NCI-H128 (cell line): ENCODE results near the gene NEURL1B.
A peak's percentile ranks its signal among the peaks of the same experiment; 100 is the strongest.

ENCODE experiments used
- DNase-seq: peaks from one replicate; lab custom pipeline; 2025; ENCODE audit not compliant: unreplicated experiment; lab: John Stamatoyannopoulos, UW

The NEURL1B gene

DNA sequence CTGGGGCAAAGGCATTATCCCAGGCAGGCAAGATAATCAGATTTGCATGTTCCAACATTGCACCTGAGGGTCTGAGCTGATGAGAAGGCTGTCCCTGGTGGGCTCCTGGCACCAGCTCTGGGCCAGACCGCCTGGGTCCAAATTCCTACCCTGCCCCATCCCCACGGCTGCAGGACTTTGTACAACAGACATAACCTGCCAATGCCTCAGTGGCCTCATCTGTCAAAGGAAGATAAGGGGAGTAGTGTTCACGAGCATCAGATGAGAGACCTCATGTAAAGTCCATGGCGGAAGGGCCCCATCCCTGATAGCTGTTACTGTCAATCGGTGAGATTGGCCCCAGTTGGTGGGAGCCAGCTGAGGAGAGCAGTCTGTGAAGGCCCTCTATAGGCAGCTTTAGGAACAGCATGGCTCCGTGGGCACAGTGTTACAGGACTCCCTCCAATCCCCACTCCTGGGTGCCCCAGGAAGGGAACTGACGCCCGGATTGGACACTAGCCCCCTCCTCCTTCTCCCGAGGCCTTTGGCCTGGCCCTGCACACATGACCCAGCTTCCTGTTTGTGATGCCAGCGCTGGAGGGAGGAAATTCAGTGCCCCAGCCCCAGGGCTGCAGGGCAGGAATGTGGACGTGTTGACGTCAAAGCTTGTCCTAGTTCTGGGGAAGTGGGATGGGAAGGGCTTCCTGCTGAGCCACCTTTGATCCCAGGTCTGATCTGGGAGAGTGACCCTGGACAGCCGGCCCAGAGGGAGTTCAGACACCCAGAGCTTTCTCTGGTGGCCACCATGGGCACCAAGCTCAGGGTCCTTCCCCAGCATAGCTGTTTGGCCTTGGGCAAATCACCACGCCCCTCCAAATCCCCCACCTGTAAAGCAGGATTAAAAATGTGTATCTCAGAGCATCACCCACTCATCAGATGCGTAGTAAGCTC lies 73.7 kb downstream of the NEURL1B start:
- DNase-seq = peak; percentile 10

DNA sequence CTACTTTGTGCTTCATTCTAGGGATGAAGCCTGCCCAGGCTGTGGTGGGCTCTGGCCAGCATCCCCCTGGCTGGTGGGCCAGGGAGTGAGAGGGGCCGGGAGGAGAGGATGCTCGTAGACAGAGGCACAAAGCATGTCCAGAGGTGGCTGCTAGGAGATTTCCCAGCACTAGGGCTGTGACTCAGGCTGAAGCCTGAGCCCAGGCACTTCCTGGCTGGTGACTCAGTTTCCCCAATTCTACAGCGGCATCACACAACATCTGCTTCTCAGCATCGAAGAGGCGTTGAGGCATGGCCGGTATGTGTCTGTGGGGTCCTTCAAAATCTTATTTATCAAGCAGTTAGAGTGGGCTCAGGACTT lies 74.3 kb downstream of the NEURL1B start:
- no peak for DNase-seq

DNA sequence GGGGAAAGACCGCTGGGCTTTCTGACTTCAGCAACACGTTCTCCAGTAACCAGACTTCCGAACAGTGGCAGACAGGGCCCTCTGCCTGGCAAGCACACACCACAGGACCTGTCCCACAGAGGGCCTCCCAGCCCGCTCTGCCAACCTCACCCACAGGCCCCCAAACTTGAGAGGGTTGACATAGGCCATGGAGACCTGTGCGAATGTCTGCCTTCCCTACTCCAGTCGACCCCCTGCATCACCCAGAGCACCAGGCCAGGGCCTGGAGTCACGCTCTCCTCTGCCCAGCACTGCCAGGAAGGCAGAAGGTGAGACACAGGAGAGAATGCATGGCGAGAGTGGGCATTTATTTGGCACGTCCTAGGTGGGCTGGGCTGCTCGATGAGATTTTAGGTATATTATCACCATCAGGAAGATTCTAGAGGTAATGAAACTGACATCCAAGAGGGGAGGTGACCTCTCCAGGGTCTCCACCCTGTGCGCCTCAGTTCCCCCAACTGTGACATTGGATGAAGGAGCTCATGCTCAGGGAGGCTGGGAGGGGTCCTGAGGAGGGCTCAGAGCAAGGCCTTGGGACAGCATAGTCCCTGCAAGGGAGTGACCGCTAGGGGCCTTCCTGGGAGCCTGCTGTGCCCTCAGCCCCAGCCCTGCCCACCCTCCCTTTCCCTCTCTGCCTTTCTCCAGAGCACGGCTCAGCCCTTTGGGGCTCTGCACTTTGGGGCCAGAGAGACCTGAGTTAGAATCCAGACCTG lies 75.0 kb downstream of the NEURL1B start:
- no peak for DNase-seq

DNA sequence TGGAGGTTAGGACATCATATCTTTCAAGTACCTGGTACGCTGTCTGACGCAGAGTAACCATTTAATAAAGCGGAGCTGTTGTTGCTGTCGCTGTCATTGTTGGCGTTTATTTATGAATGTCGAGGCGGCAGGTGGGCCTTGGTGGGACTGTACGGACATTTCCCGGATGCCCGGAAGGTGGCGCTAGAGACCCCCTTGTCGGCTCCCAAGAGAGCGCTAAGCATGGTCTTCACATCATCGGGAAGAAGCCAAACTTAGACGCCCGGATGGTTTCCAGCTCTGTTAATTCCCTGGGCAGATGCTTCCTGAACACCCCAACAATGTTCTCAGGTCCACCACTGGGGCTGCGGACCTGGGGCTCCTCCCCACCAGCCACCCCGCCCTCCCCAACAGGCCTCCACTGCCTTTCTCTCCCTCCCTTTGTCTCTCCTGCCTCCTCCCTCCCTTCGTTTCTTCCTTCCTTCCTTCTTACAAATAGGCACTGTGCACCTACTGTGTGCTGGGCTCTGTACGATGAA lies 75.8 kb downstream of the NEURL1B start:
- peak; percentile 52 for DNase-seq

DNA sequence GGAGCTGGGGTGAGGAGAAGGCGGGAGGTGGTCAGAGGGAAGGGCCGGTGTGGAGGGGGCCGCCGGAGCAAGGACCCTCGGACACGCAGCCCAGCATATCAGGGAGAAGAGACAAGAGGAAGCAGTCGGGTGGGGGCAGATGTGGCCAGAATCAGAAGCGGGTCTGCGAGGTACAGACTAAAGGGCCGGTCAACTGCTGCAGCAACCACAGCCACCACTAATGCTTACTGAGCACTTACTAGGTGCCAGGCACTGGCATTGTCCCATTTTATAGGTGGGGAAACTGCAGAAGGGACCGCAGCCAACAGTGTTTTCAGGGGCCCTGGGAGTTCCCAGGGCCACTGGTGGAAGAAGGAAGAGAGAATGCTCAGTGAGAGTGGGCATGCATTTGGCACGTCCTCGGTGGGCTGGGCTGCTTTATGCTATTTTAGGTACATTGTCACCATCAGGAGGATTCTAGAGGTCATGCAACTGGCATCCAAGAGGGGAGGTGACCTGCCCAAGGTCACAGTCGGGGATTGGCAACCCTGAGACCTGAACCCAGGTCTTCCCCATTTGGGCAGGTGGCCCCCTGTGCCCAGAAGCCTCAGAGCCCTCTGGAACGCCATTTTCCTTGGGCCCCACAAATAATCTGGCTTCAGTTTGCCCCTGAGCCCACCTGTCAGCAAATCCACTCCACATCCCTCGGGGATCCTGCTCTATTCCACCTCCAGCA lies 76.6 kb downstream of the NEURL1B start:
- DNase-seq = no peak

DNA sequence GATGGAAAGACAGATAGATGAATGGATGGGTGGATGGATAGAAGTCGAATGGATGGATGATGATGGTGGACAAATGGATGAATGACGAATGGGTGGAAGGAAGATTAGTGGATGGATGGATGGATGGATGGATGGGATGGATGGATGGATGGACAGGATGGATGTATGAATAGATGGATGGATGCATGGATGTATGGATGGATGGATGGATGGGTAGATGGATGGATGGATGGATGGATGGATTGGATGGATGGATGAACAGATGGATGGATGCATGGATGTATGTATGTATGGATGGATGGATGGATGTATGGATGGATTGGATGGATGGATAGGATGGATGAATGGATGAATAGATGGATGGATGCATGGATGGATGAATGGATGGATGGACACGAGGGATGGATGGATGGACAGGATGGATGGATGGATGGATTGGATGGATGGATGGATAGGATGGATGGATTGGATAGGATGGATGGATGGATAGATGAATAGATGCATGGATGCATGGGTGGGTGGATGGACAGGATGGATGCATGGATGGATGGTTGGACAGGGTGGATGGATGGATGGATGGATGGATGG lies 77.6 kb downstream of the NEURL1B start:
- DNase-seq = no peak

DNA sequence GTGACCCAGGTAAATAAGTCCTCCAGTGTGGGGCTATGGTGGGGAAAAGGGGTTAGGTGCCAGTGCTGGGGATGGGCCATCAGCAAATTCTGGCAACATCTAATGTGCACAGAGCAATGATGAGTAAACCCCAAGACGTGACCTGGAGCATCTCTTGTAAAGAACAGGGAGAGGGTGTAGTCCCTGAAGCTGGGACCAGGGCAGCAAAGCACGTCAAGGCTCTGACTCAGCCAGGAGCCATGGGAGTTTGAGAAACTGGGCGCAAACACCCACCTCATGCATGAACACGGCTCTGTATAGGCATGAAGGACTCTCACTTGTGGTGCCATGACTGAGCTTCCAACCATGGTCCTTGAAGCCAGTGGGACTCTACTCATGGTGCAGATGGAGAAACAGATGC lies 78.1 kb downstream of the NEURL1B start:
- DNase-seq = no peak

DNA sequence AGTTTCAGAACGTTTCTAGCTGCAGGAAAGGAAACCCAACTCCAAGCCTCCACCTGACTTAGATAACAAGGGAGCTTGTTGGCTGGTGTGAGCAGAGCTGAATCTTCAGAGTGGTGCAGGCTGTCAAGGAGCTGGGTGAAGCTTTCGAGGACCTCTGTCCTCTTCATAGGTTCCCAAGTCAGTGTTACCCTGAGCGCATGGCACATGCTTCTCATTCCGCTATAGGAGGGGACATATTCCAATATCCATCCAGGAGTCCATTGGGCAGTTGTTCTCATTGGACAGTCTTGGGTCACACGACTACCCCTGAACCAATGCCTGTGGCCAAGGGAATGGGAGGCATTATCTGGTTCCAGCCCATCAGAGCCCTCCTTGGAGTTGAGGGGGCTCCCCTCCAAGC lies 79.6 kb downstream of the NEURL1B start:
- no peak for DNase-seq

DNA sequence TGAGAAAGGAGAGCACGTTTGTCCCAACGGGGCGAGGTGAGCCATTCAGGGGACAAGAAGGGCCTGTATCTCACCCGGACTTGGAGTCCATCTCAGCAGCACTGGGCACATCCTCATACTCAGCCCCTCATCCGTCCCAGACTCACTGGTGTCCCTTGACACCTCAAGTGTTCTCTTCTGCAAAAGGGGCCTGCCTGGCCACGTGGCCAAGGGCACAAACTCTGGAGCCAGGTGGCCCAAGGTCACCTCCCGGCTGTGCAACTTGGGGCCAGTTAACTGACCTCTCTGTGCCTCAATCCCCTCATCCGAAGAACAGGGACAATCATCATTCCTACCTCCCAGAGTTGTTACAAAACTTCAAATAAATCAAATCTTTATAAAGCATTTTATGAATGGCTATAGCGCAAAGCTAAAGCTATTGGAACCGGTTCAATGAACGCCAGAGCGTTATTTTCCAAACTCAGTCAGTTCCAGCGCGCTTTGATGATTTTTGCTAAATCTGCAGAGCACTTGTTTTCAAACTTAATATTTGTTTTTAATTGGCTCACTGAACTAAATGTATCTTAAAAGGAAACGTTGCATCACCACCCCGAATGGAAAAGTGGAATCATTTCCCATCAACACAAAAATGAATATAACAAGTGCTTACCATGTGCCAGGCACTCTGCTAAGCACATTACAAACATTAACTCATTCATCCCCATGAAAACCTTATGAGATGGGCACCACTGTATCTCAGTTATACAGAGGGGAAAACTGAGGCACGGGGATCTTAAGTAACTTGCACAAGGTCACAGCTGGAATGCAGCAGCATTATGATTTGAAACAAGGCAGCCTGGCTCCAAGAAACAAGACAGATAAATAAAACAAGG lies 80.6 kb downstream of the NEURL1B start:
- DNase-seq = no peak

DNA sequence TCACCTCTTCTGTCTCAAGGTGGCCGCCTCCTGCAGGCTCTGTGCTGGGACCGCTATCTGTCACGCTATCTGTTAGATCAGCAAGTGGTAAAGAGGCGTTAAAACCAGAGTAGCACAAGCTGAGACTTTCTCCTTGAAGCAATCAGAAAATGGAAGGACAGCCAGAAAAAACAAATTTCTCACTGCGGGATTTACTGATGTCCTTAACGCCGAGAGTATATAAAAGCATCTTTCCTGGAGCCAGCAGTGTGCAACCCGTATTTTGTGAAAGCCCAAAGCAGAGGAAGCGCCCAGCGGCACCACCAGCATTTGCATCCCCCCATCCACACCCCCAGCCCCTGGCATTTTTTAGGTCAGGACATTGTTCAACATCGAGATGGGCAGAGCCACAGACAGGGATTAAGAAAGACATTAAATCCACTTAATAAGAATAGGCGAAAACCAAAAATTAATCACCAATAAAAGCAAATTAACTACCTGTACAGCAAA lies 81.3 kb downstream of the NEURL1B start:
- DNase-seq = no peak

DNA sequence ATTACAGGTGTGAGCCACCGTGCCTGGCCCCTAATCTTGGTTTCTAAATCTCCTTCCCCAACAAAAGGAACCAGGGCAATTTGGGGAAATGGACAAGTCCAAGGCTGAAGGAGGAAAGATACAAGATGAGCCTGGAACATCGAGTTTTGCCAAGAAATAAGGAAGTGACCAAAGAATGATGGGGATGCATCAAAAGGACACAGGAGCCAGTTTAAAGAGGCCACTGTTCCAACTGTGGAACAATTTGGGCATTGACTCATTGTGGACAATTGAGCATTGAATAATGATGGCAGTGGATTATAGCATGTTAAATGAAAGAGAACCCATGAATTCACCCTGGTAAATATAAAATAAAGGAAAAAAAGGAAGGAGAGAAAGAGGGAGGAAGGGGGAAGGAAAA lies 82.4 kb downstream of the NEURL1B start:
- DNase-seq = no peak

DNA sequence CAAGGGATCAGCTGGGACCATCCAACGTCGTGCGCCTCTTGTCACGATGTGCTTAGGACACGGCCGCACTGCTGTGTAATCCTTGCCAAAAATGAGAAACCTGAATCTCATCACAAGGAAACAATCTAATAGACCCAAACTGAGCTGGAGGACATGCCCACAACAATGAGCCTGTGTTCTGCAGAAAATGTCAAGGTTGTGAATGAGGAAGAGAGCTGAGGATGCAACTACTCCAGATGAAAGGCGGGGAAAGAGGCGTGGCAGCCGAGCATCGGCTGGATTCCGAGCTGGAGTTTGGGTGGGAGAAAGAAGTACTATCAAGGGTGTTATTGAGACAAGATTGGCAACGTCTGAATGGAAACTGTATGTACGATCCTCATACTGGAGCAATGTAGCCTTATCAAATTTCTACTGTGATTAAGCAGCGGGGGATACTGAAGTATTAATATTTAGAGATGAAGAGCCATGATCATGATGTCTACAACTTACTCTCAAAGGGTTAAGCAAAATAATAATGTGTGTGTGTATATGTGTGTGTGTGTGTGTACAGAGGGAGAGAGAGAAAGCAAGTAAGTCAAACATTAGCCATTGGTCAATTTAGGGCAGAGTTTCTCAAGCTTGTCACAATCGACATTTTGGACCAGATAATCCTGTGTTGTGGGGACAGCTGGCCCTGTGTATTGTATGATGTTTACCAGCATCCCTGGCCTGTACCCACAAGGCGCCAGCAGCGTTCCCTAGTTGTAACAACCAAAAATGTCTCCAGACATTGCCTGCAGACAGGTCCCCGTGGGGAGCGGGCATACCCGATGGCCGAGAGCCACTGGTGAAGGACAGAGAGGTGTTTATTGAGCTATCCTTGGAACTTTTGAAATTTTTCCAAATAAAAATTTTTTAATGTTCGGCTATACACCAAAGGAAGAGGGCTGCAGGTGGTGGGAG lies 83.5 kb downstream of the NEURL1B start:
- no peak for DNase-seq

DNA sequence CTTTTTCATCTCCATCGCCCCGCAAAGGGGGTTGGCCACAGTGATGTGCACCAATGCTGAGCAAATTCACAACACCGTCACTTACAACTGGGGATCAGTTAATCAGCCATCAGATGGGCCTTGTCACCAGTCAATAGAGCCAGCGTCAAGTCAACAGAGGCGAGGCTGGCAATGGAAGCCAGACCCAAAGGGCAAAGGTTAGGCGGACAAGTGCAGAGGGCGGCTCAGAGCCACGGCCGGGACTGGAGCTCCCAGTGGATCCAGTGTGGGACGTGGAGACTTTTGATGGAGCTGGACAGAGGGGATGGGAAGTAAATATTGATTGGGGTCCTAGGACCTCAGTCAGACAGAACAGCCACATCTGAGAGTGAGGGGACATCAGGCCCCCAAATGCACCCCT lies 84.2 kb downstream of the NEURL1B start:
- DNase-seq = no peak

DNA sequence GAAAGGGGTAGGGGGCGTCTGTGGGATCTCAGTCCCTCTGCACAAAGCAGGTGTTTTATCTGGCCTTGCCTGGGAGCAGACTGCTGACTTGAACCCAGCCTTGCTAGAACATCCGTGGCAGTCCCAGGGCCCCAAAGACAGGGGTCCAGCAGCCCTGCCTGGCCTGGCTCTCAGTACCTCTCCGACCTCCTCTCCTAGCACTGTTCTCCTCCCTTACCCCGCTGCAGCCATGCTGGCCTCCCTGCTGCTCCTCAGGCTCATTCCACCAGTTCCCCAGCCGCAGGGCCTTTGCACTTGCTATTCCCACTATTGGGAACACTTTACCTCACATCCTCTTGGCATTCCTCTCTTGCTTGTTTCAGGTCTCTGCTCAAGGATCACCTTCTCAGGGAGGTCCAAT lies 84.7 kb downstream of the NEURL1B start:
- no peak for DNase-seq

DNA sequence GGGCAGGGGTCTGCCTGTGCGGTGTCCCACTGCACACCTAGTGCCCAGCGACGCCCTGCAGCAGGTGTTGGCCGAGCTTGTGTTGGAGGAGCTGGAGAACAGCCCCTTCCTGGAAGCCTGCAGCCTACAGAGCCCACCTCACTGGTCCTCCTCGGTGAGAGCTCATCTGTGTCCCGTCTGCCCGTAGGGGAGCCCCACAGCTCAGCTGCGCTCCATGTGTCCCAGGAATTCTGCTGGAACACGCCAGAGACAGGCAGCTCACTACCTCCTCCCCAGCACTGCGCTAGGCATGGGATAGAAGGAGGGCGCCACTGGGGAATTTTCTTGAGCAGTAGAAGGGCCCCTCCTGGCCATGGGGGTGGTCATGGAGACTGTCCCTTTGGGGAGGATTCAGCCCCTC lies 85.9 kb downstream of the NEURL1B start:
- DNase-seq = no peak

DNA sequence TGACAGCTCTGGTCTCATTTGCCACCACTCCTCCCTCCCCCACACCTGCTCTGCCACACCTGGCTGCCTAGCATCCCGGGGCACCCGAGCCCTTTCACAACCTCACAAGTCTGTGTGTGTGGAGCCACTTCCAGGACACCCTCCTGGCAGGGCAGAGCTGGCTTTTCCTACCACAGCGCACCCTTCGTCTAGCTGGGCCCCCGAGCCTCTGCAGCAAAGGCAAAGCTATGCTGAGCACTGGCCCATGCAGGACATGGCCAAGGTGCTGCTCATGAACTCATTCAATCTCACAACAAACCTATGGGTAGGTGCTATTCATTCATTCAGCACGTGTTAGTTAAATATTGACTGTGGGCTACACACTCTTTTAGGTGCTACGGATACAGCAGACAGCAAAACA lies 86.5 kb downstream of the NEURL1B start:
- DNase-seq = no peak

DNA sequence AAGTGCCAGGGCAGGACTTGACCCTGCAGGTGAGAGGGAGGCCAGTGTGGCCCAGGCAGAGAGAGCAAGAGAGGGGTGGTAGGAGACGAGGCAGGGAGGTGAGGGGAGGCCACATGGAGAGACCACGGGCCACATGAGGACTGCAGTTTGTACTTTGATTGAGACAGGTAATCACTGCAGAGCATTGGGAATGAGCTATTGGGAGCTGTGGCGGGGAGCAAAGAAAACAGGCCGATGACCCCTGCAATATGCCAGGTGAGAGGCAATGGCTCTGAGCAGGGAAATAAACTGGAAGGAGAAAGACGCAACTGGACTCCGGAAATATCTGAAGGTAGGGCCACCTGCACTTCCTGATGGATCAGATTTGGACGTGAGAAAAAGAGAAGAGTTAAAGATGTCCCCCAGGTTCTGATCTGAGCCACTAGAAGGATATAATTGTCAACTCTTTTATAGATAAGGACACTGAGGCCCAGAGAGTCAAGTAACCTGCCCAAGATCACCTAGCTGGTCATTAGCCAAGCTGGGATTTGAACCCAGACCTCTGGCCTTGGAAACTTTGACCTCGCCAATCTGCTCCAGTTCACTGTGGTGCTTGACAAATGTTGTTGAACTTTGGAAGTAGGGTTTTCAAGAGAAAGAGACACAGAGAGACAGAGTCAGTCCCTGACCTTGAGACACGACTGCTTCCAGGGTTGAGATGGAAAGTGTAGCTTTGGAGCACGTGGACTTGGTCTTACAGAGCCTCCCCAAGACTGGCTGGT lies 87.6 kb downstream of the NEURL1B start:
- DNase-seq = no peak

DNA sequence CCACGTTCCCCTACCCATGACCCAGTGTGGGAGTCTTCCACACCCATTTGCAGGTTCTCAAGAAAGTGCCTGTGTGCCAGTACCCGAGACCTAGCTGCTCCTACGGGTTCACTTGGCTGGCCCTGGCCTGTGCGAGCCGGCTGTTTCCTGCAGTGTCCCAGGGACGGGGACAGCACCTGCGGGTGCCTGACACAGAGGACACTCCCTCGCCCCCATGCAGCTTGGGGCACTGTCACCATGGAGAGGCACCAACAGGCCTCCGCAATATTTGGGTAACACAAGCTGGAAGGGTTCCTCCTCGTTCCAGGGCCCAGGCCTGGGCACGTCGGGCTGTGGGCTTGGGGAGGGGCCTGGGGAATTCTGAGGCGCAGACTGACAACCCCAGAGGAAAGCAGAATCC lies 88.5 kb downstream of the NEURL1B start:
- DNase-seq = no peak
